Activated T-helper 2 cell treated with anti-CD3 and anti-CD28 coated beads, Interferon-gamma antibody, Interleukin-2, Interleukin-4, amounts not matched to agents 10 μg/mL and 5 μg/mL and 100 μg/mL, durations not matched to agents 14 hours and 24 hours and 36 hours (primary cell): Measurements from ENCODE around the gene MAST4. TPM values are rescaled to one million over a fixed set of nuclear protein-coding genes. Genes with fewer than 3 reads are reported as not detected.

Experiments
- DNase-seq: peaks from one replicate; pipeline ENCODE4 v3.0.0; 2021; ENCODE audit warnings: low spot score
- H3K27ac Mint-ChIP-seq: one replicate; pipeline ENCODE4 v1.8.0; 2021; ENCODE audit warnings: mixed read lengths
- H3K27me3 Mint-ChIP-seq: one replicate; pipeline ENCODE4 v1.8.0; 2021; ENCODE audit warnings: low read depth, mixed read lengths
- H3K36me3 Mint-ChIP-seq: one replicate; pipeline ENCODE4 v1.8.0; 2021; ENCODE audit warnings: low read depth, mixed read lengths
- H3K4me1 Mint-ChIP-seq: one replicate; pipeline ENCODE4 v1.8.0; 2021; ENCODE audit warnings: low read depth, mixed read lengths
- H3K4me3 Mint-ChIP-seq: one replicate; pipeline ENCODE4 v1.8.0; 2021; ENCODE audit warnings: low read depth, mild to moderate bottlenecking, moderate library complexity, mixed read lengths
- H3K9me3 Mint-ChIP-seq: one replicate; pipeline ENCODE4 v1.8.0; 2021; ENCODE audit warnings: mixed read lengths
- intact Hi-C: fragments of 100-400 bp; cut with micrococcal nuclease; formaldehyde crosslinking; loops from one replicate; pipeline ENCODE4 v1.15.1; 2023
- total RNA-seq: library from RNA; stranded (reverse); gene quantifications from 2 replicates; pipeline ENCODE4 v1.2.3, GENCODE V29; 2022

Gene MAST4
- total RNA-seq, 1 donor from 2014 or later: 6.1 TPM

DNA sequence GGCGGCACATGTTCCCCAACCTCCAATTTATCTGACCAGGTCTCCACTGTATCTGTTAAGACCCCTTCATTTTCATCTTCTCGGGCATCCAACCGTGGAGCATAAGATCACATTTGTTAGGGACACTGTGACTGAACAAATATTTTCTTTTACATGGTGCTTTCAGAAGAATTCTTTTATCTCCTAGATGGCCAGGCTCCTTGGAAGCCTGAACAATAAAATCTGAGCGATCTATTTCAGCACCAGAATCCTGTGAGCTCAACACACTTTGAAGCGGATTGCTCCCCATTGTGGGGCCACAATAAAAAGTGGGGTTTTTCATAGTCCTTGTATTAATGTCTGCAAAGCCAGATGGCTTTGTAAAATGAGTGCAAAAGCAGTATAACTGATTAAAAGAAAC, 326.7 kb downstream of the MAST4 start:
- peaks cover 14% of the 10 kb centered on the region for H3K27me3 Mint-ChIP-seq
- intact Hi-C loops: no loop called here
- no peaks in the 10 kb centered on the region for H3K9me3 Mint-ChIP-seq
- no peak overlapping the region for H3K4me3 Mint-ChIP-seq
- no peaks in the 10 kb centered on the region for H3K36me3 Mint-ChIP-seq
- H3K4me1 Mint-ChIP-seq: peaks cover 3% of the 10 kb centered on the region
- no peak overlapping the region for H3K27ac Mint-ChIP-seq
- no peak for DNase-seq

DNA sequence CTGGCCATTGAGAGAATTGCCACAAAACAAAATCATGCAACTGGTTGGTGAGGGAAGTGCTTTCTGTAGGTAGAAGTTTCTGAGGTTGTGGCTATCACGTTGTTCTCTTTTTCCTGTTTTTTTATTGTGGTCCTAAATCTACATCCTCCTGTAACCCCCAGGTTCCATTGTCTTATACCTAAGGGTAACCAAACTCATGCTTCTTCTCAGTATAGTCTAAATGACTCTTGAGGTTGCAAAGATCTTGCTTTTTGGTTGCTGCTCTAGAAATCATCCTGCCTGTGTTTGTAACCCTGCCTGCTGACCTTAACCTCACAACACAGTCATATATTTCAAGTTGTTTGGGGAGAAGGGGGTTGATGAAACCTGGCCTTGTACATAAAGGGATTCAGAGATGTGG, 327.3 kb downstream of the MAST4 start:
- H3K27me3 Mint-ChIP-seq: peaks cover 16% of the 10 kb centered on the region
- intact Hi-C loops: no loop called here
- no peaks in the 10 kb centered on the region for H3K36me3 Mint-ChIP-seq
- H3K4me1 Mint-ChIP-seq: peaks cover 3% of the 10 kb centered on the region
- no peaks in the 10 kb centered on the region for H3K9me3 Mint-ChIP-seq
- no peak overlapping the region for H3K27ac Mint-ChIP-seq
- no peak for DNase-seq
- no peak overlapping the region for H3K4me3 Mint-ChIP-seq

DNA sequence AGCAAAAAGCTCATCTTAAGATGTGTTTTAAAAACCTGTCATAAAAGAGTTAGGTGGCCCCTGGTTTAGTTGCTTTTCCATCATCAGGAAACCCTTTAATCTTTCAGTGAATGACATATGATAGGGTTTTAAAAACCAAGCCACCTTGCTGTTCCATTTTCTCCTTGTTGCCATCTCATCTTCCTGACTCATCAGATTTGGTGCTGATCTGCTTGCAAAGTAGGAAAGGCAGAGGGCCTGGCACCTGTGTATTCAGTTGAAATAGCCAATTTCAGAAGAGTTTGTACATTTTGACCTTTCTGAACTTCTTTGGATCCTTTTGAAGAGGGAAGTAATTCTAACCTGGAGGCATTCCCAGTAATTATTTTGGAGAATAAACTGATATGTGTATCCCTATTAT, 327.7 kb downstream of the MAST4 start:
- intact Hi-C loops: no loop called here
- Mint-ChIP-seq H3K4me1 (peaks cover 3% of the 10 kb centered on the region), H3K4me3 (no peak overlapping the region), H3K27ac (no peak overlapping the region), H3K36me3 (no peaks in the 10 kb centered on the region), H3K9me3 (no peaks in the 10 kb centered on the region), H3K27me3 (peaks cover 16% of the 10 kb centered on the region)
- no peak for DNase-seq

DNA sequence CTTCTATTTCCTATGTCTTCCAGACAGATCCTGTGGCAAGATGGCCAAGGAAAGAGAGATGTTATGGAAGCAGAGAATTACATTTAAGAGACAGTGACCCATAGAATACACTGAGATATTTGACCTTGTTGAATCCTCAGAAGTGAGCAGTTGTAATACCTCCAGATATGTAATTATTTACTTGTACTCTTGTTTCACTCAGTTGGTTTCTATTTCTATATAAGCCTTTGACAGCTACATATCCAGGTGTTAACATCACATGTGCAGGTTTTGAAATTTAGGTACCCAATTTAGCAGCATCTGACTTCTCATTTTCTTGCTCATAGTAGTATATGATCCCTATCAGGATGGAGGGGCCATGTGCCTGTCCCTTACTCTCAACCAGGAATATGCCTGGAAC, 330.9 kb downstream of the MAST4 start:
- no peaks in the 10 kb centered on the region for H3K36me3 Mint-ChIP-seq
- intact Hi-C loops: no loop called here
- H3K27ac Mint-ChIP-seq: no peak overlapping the region
- no peak for DNase-seq
- H3K27me3 Mint-ChIP-seq: peaks cover 25% of the 10 kb centered on the region
- H3K9me3 Mint-ChIP-seq: no peaks in the 10 kb centered on the region
- H3K4me3 Mint-ChIP-seq: no peak overlapping the region
- peaks cover 3% of the 10 kb centered on the region for H3K4me1 Mint-ChIP-seq

GRCh38 chr5:66929281-66929680, 333.1 kb downstream of the MAST4 start:
- Mint-ChIP-seq H3K4me1 (no peaks in the 10 kb centered on the region), H3K4me3 (no peak overlapping the region), H3K36me3 (no peaks in the 10 kb centered on the region), H3K27me3 (peaks cover 31% of the 10 kb centered on the region), H3K9me3 (no peaks in the 10 kb centered on the region), H3K27ac (no peak overlapping the region)
- no peak for DNase-seq
- intact Hi-C loops: no loop called here

GRCh38 chr5:66929995-66930394, 333.8 kb downstream of the MAST4 start:
- Mint-ChIP-seq H3K9me3 (no peaks in the 10 kb centered on the region), H3K27me3 (peaks cover 33% of the 10 kb centered on the region), H3K27ac (no peak overlapping the region), H3K36me3 (no peaks in the 10 kb centered on the region), H3K4me3 (no peak overlapping the region), H3K4me1 (no peaks in the 10 kb centered on the region)
- intact Hi-C loops: no loop called here
- no peak for DNase-seq

- Mint-ChIP-seq H3K4me1 (no peaks in the 10 kb centered on the region), H3K27me3 (peaks cover 31% of the 10 kb centered on the region), H3K27ac (no peak overlapping the region), H3K9me3 (no peaks in the 10 kb centered on the region), H3K4me3 (no peak overlapping the region), H3K36me3 (no peaks in the 10 kb centered on the region)
- intact Hi-C loops: no loop called here
- DNase-seq: no peak
Observed at GRCh38 chr5:66931651-66932050, 335.5 kb downstream of the MAST4 start.

GRCh38 chr5:66932457-66932856, 336.3 kb downstream of the MAST4 start:
- Mint-ChIP-seq H3K36me3 (no peaks in the 10 kb centered on the region), H3K27me3 (peaks cover 28% of the 10 kb centered on the region)
- intact Hi-C loops: no loop called here

DNA sequence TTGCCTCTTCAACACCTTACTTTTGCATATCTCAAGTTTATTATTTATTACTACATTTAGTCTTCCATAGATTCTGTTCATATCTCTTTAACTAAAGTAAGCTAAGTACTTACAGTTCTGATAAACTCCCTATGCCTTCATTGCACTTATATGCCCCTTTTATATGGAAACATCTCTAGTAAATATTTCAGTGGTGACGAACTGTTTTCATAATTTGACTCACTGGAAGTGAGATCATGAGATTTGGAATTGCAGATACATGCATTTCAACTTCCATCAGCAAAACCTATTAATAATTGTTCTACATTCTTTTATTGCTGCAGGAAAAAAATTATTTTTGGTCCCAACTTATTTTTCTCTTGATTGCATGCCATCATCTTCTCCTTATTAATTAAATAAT, 336.9 kb downstream of the MAST4 start:
- H3K9me3 Mint-ChIP-seq: no peaks in the 10 kb centered on the region
- H3K27me3 Mint-ChIP-seq: peaks cover 28% of the 10 kb centered on the region
- no peaks in the 10 kb centered on the region for H3K4me1 Mint-ChIP-seq
- no peak overlapping the region for H3K4me3 Mint-ChIP-seq
- no peak overlapping the region for H3K27ac Mint-ChIP-seq
- DNase-seq: no peak
- no peaks in the 10 kb centered on the region for H3K36me3 Mint-ChIP-seq
- intact Hi-C loops: no loop called here

More at GRCh38 chr5:66932457-66932856, 336.3 kb downstream of the MAST4 start:
- no peak for DNase-seq
- Mint-ChIP-seq H3K4me3 (no peak overlapping the region), H3K27ac (no peak overlapping the region), H3K9me3 (no peaks in the 10 kb centered on the region), H3K4me1 (no peaks in the 10 kb centered on the region)

DNA sequence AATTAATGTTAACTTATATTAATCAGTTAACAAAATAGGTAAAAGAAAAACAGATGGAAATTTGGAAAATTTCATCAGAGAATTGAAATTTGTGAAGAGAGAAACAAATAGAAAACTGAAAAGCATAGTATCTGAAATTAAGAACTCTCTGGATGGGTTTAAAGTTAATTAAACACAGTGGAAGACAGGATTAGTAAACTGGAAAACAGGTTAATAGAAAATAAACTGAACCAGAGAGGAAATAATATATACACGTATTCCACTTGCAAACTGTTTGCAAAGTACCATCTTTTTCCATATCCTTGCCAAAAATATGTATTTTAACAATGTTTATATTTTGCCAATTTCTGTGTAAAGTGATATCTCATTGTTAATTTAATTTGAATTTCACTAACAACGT, 342.9 kb downstream of the MAST4 start:
- H3K36me3 Mint-ChIP-seq: peaks cover 3% of the 10 kb centered on the region
- intact Hi-C loops: no loop called here
- no peaks in the 10 kb centered on the region for H3K9me3 Mint-ChIP-seq
- H3K4me3 Mint-ChIP-seq: no peak overlapping the region
- peaks cover 17% of the 10 kb centered on the region for H3K27me3 Mint-ChIP-seq
- DNase-seq: no peak
- H3K27ac Mint-ChIP-seq: no peak overlapping the region
- H3K4me1 Mint-ChIP-seq: peaks cover 5% of the 10 kb centered on the region

DNA sequence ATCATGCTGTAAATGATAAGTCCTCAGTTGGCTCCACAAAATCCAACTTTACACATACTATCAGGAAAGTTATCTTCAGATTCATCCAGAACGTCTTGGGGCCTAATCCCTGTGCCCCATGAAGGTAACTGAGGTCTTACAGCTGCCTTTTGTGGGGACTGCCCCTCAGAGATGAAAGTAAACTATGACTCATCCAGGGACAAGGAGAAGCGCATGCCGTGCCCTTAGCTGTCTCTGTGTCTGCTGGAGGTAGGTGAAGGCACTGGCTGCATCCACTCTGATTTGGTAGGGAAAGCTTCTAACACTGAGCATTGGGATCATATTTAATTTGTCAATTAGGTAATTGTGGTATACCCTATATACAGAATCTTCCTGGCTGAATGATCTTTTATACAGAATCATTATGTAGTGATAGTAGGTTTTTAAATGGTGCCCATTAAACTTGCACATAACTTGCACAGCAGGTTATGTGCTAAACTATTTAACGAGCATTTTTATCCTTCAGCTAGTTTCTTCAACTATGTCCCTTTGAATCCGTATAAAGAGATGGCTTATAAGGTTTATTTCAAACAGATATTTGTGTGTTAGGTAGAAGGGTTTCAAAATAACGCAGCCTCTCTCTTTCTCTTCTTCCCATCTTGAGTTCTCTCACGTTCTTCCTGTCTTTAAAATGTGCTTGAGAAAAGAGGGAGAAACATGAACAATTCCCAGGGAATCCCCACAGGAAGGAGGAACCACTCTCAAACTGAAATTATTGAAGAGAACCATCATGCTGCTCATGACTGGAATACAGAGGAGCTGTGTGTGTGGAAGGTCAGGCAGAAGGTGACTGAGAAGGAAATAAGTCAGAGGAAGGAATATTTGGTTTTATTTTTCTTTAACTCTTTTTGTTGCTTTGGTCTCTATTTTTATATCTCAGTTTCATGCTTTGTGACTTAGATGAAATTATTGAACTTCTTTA, 349.5 kb downstream of the MAST4 start:
- Mint-ChIP-seq H3K27ac (no peak overlapping the region), H3K27me3 (peaks cover 34% of the 10 kb centered on the region), H3K4me3 (no peak overlapping the region), H3K9me3 (no peaks in the 10 kb centered on the region), H3K4me1 (peaks cover 8% of the 10 kb centered on the region), H3K36me3 (peaks cover 3% of the 10 kb centered on the region)
- intact Hi-C loops: no loop called here
- no peak for DNase-seq

- intact Hi-C loops: no loop called here
Observed at GRCh38 chr5:66947458-66947857, 351.3 kb downstream of the MAST4 start.

GRCh38 chr5:66949066-66949465, 352.9 kb downstream of the MAST4 start:
- Mint-ChIP-seq H3K27me3 (peaks cover 28% of the 10 kb centered on the region), H3K4me1 (peaks cover 8% of the 10 kb centered on the region), H3K36me3 (no peaks in the 10 kb centered on the region), H3K27ac (no peak overlapping the region), H3K4me3 (no peak overlapping the region), H3K9me3 (no peaks in the 10 kb centered on the region)
- intact Hi-C loops: no loop called here
- DNase-seq: no peak

More at GRCh38 chr5:66947458-66947857, 351.3 kb downstream of the MAST4 start:
- H3K4me1 Mint-ChIP-seq: peaks cover 9% of the 10 kb centered on the region
- H3K27ac Mint-ChIP-seq: no peak overlapping the region
- no peak for DNase-seq
- H3K4me3 Mint-ChIP-seq: no peak overlapping the region
- peaks cover 2% of the 10 kb centered on the region for H3K36me3 Mint-ChIP-seq
- H3K27me3 Mint-ChIP-seq: peaks cover 31% of the 10 kb centered on the region
- no peaks in the 10 kb centered on the region for H3K9me3 Mint-ChIP-seq
